Measurements from ENCODE around the gene SASH1. TPM values are rescaled to one million over a fixed set of nuclear protein-coding genes. Genes with fewer than 3 reads are reported as not detected.

The SASH1 gene
- total RNA-seq, 1 donor from 2014 or later: 35.8 TPM

DNA sequence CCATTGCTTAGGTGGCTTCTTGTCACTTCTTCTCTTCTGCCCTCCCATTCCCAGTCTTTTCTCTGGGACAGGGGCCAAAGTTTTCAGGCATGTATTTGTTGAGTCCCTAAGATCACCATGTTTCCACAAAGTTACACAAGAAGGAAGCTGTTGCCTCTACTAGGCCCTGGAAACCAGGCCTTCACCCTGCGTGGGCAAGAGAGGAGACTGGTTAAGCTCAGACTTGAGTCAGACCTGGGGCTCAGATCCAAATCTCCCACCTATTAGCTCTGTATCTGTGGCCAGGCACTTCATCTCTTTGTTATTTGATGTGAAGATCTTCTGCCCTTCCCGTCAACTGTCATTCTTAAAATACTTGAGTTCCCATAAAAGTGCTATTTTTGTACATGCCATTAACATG, 154.6 kb downstream of the SASH1 start:
- DNase-seq (no peak), ATAC-seq (ENCODE audit: poor library complexity) (no peak)
- intact Hi-C loops (cut with DNase I): no loop called here

DNA sequence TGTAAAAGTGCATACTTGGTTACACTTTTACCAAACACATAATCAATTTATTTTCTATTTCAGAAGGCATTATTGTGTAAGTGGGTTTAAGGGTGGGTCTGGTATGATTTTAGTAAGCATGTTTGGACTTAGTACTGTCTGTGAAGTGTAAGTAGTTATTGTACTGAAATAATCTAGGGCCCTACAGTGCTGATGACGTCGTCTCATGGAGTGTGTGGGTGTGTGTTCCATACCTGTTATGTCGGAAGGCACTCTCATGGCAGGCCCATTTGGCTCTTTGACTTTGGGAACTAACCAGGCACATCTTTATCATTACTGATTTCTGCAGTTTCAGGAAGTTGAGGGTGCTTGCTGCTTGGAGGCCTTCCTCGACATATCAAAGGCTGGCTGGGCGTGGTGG, 155.1 kb downstream of the SASH1 start:
- no peak for ATAC-seq (ENCODE audit: poor library complexity)
- intact Hi-C loops (cut with DNase I): no loop called here

DNA sequence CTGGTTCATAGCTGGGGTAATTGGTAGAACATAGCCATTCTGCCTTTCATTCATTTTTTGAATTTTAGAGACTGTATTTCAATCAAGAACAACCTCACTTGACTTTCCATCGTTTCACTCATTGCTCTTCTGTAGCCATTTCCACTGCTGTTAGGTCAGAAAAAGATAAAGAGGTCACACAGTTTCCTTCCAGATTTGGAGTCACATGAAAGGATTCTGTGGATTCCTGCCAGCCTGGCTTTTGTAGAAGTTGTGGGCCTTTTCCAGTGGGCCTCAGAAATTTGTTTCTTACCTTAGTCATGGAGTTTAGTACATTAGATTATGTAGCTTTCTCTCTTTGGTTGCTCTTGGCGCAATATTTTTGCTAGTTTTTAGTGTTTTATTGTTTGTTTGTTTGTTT, 157.8 kb downstream of the SASH1 start:
- intact Hi-C loops (cut with DNase I): no loop called here
- ATAC-seq (ENCODE audit: poor library complexity) (no peak), DNase-seq (no peak)

More for the DNA sequence above, 155.1 kb downstream of the SASH1 start:
- DNase-seq: no peak

DNA sequence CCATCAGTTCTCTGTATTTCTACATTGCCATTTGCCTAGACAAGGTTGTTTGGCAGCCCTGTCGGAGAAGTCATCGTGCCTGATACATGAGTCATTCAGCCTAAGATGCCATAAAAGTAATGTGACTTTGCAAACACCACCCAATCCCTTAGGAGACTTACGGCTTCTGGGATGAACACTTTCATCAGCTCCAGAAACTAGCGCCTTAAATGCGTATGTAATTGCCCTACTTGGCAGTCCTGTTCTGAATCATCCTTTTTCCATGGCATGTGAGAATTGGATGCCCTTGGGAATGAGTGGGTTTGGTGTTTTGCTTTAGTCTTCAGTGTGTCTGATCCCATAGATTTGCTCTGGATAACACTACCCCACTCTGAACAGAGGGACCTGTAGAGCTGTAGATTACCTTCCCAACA, 158.5 kb downstream of the SASH1 start:
- DNase-seq: no peak
- peak; percentile 71 for ATAC-seq (ENCODE audit: poor library complexity)
- intact Hi-C loops (cut with DNase I): no loop called here

DNA sequence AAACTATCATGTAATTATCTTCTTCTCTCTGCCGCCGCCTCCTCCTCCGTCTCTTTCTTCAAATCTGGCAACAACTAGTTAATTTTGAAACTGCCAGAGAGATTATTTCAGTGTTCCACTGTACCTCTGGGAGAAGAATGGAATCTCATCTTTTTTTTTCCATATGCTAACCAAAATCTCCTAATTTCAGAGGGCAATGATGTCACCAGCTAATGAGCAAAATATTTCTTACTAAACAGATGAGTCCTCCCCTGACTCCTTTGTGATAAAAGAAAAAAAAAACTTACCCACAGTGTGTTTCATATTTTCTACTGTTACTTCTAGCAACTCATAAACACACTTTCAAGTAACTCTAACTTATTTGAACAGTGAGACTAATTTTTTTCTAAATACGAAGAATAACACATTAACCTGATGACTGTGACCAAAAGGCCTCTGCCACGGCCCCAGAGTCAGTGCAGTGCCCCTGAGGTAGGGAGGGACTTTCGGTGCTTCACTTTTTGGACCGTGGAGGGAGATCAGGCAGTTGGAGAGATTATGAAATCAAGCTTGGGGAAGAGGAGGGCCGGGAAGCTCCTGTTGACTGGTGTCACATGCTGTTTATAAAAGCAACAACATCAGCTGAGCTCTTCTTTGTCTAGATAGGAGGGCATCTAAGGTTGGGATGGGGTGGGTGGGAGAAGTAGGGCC, 159.6 kb downstream of the SASH1 start:
- DNase-seq: no peak
- ATAC-seq (ENCODE audit: poor library complexity): peak; percentile 65
- intact Hi-C loops (cut with DNase I): no loop called here

DNA sequence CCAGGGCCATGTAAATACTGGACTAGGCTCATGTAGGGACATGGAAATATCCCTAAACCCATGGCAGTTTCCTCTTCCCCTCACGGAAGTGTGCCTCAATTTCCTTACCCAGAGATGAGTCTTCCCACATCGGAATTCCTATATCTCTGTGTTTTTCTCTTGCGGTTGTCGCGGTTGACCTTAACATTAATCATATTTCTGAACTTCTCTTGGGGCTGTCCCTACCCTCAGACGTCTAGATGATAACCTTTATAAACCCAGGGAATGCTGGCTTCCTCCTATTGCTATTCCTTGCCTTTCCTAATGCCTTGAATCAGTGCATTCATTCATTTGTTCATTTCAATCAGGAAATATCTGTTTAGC, 160.1 kb downstream of the SASH1 start:
- no peak for ATAC-seq (ENCODE audit: poor library complexity)
- intact Hi-C loops (cut with DNase I): no loop called here
- DNase-seq: no peak

DNA sequence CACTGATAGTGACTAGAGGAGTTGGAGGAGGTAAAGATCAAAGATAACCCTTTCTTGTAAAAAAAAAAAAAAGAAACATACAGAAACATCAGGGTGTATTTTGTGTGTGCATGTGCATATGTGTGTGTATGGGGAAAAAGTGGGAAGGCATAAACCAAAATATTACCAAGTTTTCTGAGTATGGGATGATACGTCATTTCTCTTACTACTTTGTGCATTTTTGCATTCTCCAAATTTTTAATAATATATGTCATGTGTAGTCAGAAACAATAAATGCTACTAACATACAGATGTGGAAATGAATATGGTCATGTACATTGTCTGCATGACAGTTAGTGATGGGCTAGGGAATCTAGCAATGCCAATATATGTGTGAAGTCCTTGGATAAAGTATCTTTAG, 161.1 kb downstream of the SASH1 start:
- ATAC-seq (ENCODE audit: poor library complexity) (no peak), DNase-seq (no peak)
- intact Hi-C loops (cut with DNase I): no loop called here

DNA sequence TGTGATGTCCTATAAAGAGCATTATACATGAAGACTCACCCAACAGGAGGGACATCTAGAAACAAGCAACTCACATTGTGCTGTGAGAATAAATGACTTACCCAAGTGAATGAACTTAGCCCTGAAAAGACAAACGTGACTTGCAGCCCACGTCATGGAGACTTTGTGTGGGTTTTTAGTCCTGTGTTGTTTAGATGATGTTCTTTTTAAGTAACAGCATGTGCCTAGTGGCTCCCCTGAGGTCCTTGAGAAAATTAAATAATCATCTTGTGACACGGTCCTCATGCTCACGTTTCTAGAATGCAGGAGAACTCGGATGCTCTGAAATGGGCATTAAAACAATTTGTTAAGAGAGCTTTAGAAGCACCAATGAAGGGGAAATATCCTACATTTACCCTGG, 165.1 kb downstream of the SASH1 start:
- DNase-seq (no peak), ATAC-seq (ENCODE audit: poor library complexity) (peak; percentile 49)
- intact Hi-C loops (cut with DNase I): no loop called here

DNA sequence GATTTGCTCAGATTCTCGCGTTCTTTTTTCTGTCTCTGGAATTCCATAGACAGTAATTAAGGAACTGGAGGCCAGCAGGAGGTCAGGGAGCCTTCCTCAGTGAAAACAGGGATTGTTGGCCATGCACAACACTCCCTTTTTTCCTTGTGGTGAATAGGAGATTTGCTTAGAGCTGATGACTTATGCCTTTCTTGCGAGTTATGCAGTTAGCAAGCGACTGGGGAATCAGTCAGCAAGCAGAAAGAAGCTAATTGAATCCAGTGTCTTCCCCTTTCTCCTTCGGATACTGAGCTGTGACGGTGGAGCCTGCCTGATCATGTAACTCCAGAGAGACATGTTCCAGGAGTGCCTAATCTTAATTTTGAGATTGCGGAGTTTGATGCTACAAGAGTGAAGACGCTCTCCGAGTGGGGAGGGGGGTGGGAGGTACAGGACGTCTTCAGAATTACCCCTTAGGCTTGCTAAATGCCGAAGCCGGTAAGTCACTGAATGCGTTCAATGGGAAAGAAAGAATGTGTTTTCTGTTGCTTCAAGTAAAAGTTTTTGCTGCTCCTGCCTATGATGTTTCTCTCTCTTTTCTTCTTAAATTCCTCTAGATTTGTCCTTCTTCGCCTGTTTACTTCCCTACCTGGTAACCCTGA, 165.9 kb downstream of the SASH1 start:
- ATAC-seq (ENCODE audit: poor library complexity) (peak; percentile 47), DNase-seq (no peak)
- intact Hi-C loops (cut with DNase I): no loop called here

DNA sequence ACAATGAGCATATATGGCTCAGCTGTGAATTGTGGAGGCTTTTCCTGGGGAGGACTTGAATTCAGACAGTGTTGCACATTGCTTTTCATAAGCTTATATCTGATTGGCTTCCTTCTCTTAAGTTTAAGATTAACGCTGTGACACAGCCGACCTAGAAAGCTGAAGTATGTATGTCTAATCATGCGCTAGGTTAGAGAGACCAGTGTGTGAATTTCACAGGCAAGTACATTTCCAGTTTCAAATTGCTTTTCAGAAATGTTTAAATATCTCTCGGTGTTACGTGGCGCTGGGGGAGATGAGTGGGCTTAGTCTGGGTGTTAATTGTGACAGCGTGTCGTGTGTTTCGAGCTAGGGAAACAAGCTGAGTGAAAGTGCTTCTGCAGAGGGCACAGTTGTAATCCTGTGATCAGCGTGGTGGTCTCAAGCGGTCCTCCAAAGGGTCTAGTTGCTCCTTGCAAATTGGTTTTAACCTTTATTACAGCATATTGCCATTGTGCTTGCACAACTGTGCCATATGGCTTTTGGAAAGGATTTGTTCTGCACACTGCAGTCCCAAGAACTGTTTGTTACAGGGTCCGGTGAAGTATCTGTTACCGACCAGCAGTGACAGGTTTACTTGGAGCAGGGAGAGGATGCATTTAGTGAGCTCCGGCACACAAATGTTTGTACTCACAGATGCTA, 166.6 kb downstream of the SASH1 start:
- ATAC-seq (ENCODE audit: poor library complexity) (peak; percentile 2), DNase-seq (no peak)
- intact Hi-C loops (cut with DNase I): no loop called here

DNA sequence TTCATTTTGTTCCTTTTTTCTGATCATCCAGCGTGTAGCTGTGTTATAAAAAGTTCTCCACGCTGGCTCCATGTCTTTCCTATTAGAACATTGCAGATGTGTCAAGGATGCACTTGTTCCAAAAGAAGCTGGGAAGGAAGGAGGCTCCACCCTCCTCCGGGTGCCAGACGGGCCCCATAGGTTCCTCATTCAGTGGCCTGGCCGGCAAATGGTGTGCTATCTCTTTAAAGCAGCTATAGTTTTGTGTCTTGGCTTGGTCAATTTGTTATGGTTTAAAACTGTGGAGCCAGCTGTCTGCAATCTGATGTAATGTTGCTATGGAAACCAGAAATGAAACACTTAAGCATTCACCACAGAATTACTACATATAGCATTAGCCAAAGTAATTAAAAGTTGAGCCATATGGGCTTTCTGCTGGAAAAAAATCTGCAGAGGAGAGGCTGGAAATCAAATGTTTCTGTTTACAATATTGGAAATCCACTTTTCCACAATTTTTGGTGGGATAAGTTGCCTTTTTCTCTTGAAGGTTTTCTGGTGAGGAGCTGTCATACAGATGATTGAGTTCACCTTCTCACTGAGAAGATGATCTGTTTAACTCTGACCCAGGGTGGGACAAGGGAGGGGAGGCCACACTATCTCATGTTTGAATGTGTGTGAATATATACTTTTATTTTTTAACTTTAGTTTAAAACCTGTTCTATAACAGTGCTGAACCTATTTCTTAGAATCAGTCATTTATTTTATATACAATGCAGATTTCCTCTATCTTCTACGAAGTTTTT, 167.4 kb downstream of the SASH1 start:
- intact Hi-C loops (cut with DNase I): no loop called here

DNA sequence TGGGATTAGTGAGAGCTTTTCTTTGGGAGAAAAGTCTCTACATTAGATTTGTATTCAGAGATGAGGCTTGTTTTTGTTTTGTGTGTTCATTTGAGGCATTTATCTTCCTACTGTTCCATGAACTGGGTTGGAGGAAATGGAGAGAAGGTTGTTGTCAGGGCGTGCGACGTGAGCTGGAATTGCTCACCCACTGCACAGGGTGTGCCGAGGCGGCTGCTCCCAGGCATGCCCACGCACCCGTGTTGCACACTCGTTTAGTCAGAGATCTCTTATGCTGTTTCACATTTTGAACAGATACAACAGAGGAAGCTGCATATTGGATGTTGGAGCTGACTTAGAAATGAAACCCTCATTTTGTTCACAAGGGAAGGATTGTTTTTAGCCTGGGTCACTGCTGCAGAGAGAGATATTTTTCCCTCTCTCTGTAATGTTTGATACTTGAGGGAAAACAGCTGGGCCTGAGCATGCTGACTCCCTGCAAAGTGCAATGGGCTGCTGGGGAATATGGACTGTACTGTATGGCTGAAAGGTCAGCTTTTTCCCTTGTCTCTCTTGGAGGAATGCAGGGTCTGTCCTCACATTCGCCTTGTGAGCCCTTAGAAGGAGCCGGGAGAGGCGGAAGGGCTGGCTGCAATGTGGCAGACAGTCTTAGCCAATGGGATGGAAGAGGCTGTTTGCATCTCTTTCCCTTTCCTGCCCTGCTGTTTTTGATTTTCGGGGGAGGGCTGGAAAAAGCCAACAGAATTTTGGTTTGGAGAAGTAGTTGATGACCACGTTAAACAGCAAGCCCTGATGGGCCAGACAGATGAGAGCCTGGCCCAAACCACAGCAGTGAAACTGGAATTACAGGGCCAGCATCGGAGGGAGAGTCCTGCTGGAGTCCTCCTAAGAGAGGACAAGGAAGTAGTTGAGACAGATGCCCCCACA, 170.8 kb downstream of the SASH1 start:
- DNase-seq: no peak
- intact Hi-C loops (cut with DNase I): no loop called here
- ATAC-seq (ENCODE audit: poor library complexity): peak; percentile 58

More for the DNA sequence above, 167.4 kb downstream of the SASH1 start:
- peak; percentile 64 for ATAC-seq (ENCODE audit: poor library complexity)
- DNase-seq: peak; percentile 86

DNA sequence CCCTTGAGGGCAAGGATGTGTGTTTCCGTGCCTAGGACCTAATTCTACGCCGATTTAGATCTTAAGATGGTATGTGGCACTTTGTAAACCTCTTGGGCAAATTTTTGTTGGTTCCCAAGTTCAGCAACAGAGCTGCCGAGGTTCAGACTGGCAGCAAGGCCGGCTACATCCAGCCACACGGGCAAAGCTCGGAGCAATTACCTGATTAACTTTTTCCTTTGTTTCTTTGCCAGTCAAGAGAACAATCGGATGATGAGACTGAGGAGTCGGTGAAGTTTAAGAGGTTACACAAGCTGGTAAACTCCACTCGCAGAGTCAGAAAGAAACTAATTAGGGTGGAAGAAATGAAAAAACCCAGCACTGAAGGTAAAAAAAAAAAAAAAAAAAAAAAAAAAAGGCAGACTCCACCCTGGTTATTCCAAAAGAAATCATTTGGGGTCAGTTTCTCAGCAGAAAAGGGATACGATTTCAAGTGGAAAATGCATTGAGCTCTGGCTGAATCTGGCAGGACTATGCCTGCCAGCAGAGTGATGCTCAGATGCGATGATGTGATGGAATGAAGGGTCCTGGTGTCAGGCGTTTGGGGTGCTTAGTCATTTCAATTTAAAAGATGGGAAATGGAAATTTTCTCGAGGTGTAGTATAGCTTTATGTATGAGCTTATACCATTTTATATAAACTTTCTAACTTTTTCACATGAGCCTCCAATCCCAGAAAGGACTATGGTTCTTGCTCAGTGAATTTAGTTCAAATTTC, 171.6 kb downstream of the SASH1 start:
- intact Hi-C loops (cut with DNase I): no loop called here
- DNase-seq (no peak), ATAC-seq (ENCODE audit: poor library complexity) (no peak)

DNA sequence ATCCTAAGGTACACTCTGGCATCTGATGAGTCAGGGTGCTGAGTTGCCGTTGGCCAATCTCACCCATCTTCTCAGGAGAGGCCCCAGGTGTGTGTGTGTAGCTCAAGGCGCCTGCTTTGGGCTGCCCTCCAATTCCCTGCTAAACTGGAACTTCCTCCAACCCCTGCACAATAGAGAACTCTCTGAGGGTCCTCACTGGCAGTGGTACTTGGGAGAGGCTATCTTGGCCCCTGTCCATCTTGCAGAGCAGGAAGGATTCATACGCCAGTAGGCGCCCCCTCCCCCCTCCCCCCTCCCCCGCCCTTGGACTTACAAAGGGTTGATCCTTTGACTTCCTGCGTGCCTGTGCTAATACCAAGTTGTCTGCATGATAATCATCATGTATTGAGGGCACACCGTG, 173.6 kb downstream of the SASH1 start:
- DNase-seq: no peak
- no peak for ATAC-seq (ENCODE audit: poor library complexity)
- intact Hi-C loops (cut with DNase I): no loop called here

DNA sequence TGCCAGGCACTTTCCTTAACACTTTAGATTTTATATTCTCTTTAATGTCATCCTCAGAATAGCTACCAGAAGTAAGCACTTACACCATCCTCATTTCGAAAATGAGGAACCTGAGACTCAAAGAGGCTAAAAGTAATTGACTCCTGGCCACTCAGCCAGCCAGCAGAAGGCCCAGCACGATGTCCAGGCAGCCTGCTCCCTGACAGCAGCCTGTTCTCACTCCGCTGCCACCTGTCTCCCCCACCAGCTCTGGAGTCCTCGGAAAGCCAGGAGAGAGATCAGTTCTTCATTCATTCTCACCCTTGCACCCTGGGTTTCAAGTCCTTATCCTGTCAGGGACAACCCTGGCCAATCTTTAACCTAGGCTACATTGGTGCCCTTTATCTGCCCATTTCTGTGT, 174.0 kb downstream of the SASH1 start:
- DNase-seq (no peak), ATAC-seq (ENCODE audit: poor library complexity) (no peak)
- intact Hi-C loops (cut with DNase I): no loop called here

DNA sequence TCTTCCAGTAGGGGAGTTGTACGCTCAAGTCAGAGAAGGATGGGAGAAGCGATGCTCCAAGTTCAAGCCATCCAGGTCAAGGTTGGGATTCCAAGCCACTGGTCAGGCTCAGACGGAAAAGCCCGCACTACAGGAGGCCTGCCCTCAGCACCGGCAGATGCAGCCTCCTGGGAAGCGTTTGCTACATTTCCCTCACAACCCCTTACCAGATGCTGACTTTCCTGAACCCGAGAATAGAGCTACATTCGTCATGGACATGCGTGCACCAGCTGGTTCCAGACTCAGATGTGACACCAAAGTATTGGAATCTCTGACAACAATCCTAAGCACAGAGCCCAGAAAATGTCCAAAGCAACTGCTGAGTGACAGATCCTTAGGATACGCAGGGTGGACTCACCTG, 174.8 kb downstream of the SASH1 start:
- intact Hi-C loops (cut with DNase I): no loop called here
- ATAC-seq (ENCODE audit: poor library complexity) (no peak), DNase-seq (no peak)

DNA sequence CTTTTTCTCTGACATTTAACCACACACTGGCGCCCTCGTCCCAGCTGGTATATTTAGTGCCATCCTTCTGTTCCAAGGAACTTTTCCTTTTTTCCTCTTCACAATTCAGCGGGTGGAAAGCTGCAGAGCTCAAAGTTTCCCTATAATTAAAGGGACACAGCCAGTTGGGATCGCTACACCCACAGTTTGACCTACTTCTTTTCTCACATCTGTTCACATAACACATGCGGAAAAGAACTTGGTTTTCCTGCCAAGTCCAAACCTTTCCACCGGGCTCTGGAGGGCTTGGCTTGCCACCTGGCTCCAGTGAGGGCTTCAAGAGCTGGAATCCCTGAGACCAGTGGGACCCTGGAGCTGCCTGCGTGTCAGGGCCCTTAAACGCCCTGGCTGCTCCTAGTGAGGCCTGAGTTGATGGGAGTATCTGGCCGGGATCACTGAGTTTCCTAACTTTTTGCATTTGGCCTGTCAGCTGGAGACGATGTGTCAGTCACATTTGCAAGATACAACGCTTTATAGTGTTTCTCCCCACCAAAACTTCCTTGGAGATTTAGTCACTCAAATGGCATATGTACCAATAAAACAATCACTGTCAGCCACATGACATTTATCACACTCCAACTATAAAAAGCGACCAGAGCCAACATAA, 176.0 kb downstream of the SASH1 start:
- DNase-seq: no peak
- intact Hi-C loops (cut with DNase I): no loop called here
- peak; percentile 58 for ATAC-seq (ENCODE audit: poor library complexity)

Measured in Right ventricle myocardium superior (tissue), 1 donor.